ENCODE data around the gene WDR45. TPM values are rescaled to one million over a fixed set of nuclear protein-coding genes. Genes with fewer than 3 reads are reported as not detected.

Gene WDR45
- total RNA-seq, 4 donors from 2014 or later, result 84.5 to 138 (median 115) TPM

DNA sequence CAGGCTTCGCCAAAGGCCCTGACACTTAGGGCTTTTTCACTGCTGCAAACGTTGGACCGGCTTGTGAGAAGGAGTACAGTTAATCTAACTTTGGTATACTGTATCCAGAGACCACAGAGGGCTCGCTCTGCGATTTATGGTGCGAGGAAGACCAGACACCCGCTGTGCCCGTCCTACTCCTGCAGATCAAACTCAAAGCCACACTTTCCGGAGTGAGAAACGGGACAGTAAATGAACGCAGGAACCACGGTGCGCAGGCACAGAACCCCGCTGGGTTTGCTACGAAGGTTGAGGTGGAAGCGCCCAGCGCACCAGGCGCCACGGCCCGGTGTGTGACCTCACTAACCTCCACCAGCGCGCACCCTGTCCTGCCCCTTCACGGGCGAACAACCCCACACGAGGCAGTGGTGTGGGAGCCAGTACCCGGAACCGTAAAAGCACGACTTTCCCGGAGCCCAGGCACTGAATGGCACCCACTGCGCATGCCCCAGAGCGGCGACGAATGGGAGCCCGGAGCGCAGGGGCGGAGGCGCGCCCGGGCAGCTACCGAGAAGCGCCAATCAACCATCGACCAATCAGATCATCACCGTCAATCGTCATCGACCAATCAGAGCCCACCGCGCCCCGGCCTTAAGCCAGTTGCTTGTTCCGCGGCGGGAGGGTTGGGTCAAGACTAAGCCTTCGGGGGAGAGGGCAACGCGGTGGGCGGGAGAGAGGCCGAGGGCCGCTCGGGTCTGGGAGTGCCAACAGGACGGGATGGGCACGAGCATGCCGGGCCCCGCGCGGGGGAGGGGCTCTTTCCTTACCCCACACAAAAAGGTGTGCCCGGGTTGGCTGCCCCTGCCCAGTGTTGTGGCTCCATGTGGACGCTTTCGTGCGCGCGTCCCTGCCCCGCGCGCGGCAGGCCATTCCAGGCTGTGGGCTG, 21.3 kb upstream of the WDR45 start:
- no peak for TF ChIP-seq CTCF (IDR thresholded peaks at IDR 0.05; ENCODE audit: low read depth)

GRCh38 chrX:49096419-49096818, 16.7 kb upstream of the WDR45 start:
- TF ChIP-seq CTCF (IDR thresholded peaks at IDR 0.05; ENCODE audit: low read depth), result no peak

DNA sequence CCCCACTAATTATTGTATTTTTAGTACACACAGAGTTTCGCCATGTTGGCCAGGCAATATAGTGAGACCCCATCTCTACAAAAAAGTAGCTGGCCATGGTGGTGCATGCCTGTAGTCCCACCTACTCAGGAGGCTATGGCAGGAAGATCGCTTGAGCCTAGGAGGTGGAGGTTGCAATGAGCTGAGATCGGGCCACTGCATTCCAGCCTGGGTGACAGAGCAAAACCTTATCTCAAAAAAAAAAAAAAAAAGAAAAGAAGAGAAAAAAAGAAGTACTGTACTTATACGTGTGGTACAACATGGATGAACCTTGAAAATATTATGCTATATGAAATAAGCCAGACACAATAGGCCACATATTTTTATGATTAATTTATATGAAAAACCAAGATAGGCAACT, 9.9 kb upstream of the WDR45 start:
- TF ChIP-seq CTCF (IDR thresholded peaks at IDR 0.05; ENCODE audit: low read depth), result no peak

- TF ChIP-seq CTCF (IDR thresholded peaks at IDR 0.05; ENCODE audit: low read depth), result no peak
These were observed 2.7 kb upstream of the WDR45 start for GRCh38 chrX:49082271-49082871.

- TF ChIP-seq CTCF (IDR thresholded peaks at IDR 0.05; ENCODE audit: low read depth), result no peak
These were observed 1.7 kb downstream of the WDR45 start for GRCh38 chrX:49077941-49078340.

DNA sequence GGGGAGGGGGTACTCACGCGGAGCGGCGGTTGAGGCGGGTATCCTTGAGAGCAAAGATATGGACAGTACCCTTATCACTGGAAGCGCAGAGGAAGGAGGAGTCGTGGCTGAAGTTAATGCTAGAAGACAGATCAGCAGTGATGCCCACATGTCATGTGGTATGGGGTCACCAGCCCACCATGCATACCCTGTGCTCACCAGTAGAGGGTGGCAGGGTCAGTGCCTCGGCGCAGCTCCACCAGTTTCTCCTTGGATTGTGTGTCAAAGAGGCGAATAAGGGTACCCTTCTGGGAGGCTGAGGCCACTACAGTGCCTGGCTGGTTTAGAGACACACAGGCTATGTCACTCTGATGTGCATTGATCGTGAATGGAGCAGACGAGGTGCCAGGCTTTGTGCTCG, 4.3 kb downstream of the WDR45 start:
- TF ChIP-seq CTCF (IDR thresholded peaks at IDR 0.05; ENCODE audit: low read depth), result no peak
